Activated CD4-positive, alpha-beta T cell treated with anti-CD3 and anti-CD28 coated beads, Interleukin-2, amount 50 U/mL, for 1 hour (primary cell): Measurements from ENCODE around the gene C2CD2.
"Not testable (repeated sequence)": the region's sequence is repeated elsewhere in the genome, so short reads cannot be mapped to it uniquely, and the experiment has no call there.

Source experiments
- DNase-seq: peaks from one replicate; pipeline ENCODE4 v3.0.0-alpha.2; 2020

Gene C2CD2

GRCh38 chr21:41973861-41974751, 20.3 kb upstream of the C2CD2 start:
- no peak for DNase-seq

GRCh38 chr21:41973427-41973831, 19.6 kb upstream of the C2CD2 start:
- no peak for DNase-seq

GRCh38 chr21:41972511-41973205, 18.8 kb upstream of the C2CD2 start:
- DNase-seq: no peak

GRCh38 chr21:41971891-41972290, 18.1 kb upstream of the C2CD2 start:
- no peak for DNase-seq

GRCh38 chr21:41970751-41971653, 17.2 kb upstream of the C2CD2 start:
- DNase-seq: no peak

- no peak for DNase-seq
These were observed 16.2 kb upstream of the C2CD2 start for GRCh38 chr21:41970106-41970391.

- DNase-seq: no peak
These were observed 13.9 kb upstream of the C2CD2 start for GRCh38 chr21:41967708-41968107.

GRCh38 chr21:41966872-41967621, 13.2 kb upstream of the C2CD2 start:
- DNase-seq: no peak

GRCh38 chr21:41966041-41966833, 12.4 kb upstream of the C2CD2 start:
- no peak for DNase-seq

- DNase-seq: no peak
These were observed 11.7 kb upstream of the C2CD2 start for GRCh38 chr21:41965461-41966013.

- no peak for DNase-seq
These were observed 11.2 kb upstream of the C2CD2 start for GRCh38 chr21:41965045-41965444.

- DNase-seq: no peak
These were observed 10.4 kb upstream of the C2CD2 start for GRCh38 chr21:41964171-41964570.

- DNase-seq: no peak
These were observed 8.7 kb upstream of the C2CD2 start for GRCh38 chr21:41962425-41962966.

GRCh38 chr21:41961753-41962152, 7.9 kb upstream of the C2CD2 start:
- DNase-seq: no peak

- DNase-seq: no peak
These were observed 7.5 kb upstream of the C2CD2 start for GRCh38 chr21:41961282-41961701.

- no peak for DNase-seq
These were observed 6.6 kb upstream of the C2CD2 start for GRCh38 chr21:41960386-41960785.

- DNase-seq: not testable (repeated sequence)
These were observed 5.9 kb upstream of the C2CD2 start for GRCh38 chr21:41959697-41960096.

- no peak for DNase-seq
These were observed 5.2 kb upstream of the C2CD2 start for GRCh38 chr21:41958886-41959563.

GRCh38 chr21:41957991-41958766, 4.4 kb upstream of the C2CD2 start:
- no peak for DNase-seq
